Effector memory CD8-positive, alpha-beta T cell (primary cell): Measurements from ENCODE around the gene KTN1.

Experiments used
- ATAC-seq: fragments of 150-1000 bp; cut with Tn5 transposase; replicated peaks from 2 replicates; pipeline ENCODE4 v1.10.0; 2021; ENCODE audit warnings: mild to moderate bottlenecking, moderate library complexity
- DNase-seq, 3 experiments: peaks; one replicate each; pipeline ENCODE4 v3.0.0; 2021
- H3K27ac Mint-ChIP-seq, 2 donors: one replicate each; pipeline ENCODE4 v1.8.0; 2022; ENCODE audit warnings: mild to moderate bottlenecking in 2 of 2, mixed read lengths in 2 of 2, moderate library complexity in 2 of 2
- H3K27me3 Mint-ChIP-seq, 2 donors: one replicate each; pipeline ENCODE4 v1.8.0; 2022; ENCODE audit warnings: mixed read lengths in 2 of 2
- H3K36me3 Mint-ChIP-seq: one replicate; pipeline ENCODE4 v1.8.0; 2022; ENCODE audit warnings: mild to moderate bottlenecking, moderate library complexity, mixed read lengths; ENCODE audit not compliant: insufficient read depth
- H3K4me1 Mint-ChIP-seq, 2 donors: one replicate each; pipeline ENCODE4 v1.8.0; 2022; ENCODE audit warnings: low read depth in 2 of 2, mixed read lengths in 2 of 2
- H3K4me3 Mint-ChIP-seq, 2 donors: one replicate each; pipeline ENCODE4 v1.8.0; 2022; ENCODE audit warnings: mild to moderate bottlenecking in 2 of 2, mixed read lengths in 2 of 2, moderate library complexity in 2 of 2
- H3K9me3 Mint-ChIP-seq, 2 donors: one replicate each; pipeline ENCODE4 v1.8.0; 2022; ENCODE audit warnings: mixed read lengths in 2 of 2

KTN1 gene

GRCh38 chr14:55609681-55610080 is 29.7 kb downstream of the KTN1 start:
- Mint-ChIP-seq H3K27me3 (no peaks in the 10 kb centered on the region), H3K9me3 (no peaks in the 10 kb centered on the region), H3K36me3 (peaks cover 18% of the 10 kb centered on the region), H3K27ac (no peak overlapping the region), H3K4me1 (peaks cover 22 to 46% of the 10 kb centered on the region in 2 donors), H3K4me3 (no peak overlapping the region)
- ATAC-seq (no peak), DNase-seq (no peak)

GRCh38 chr14:55610713-55611370 is 30.8 kb downstream of the KTN1 start:
- no peak overlapping the region for H3K4me3 Mint-ChIP-seq
- ATAC-seq (no peak), DNase-seq (no peak)
- no peaks in the 10 kb centered on the region for H3K9me3 Mint-ChIP-seq
- H3K4me1 Mint-ChIP-seq: peaks cover 22 to 52% of the 10 kb centered on the region in 2 donors
- peaks cover 25% of the 10 kb centered on the region for H3K36me3 Mint-ChIP-seq
- no peak overlapping the region for H3K27ac Mint-ChIP-seq
- H3K27me3 Mint-ChIP-seq: no peaks in the 10 kb centered on the region

GRCh38 chr14:55611859-55612258 is 31.9 kb downstream of the KTN1 start:
- H3K27ac Mint-ChIP-seq: peak overlapping the region in 1 of 2 donors; percentile 26

GRCh38 chr14:55614304-55614703 is 34.3 kb downstream of the KTN1 start:
- Mint-ChIP-seq H3K27ac (no peak overlapping the region), H3K4me1 (peaks cover 15 to 43% of the 10 kb centered on the region in 2 donors), H3K27me3 (no peaks in the 10 kb centered on the region), H3K36me3 (peaks cover 48% of the 10 kb centered on the region), H3K4me3 (no peak overlapping the region), H3K9me3 (no peaks in the 10 kb centered on the region)
- no peak for ATAC-seq
- no peak for DNase-seq

More at GRCh38 chr14:55611859-55612258, 31.9 kb downstream of the KTN1 start:
- Mint-ChIP-seq H3K4me3 (no peak overlapping the region), H3K36me3 (peaks cover 36% of the 10 kb centered on the region), H3K9me3 (no peaks in the 10 kb centered on the region), H3K27me3 (no peaks in the 10 kb centered on the region), H3K4me1 (peaks cover 22 to 57% of the 10 kb centered on the region in 2 donors)
- no peak for DNase-seq
- no peak for ATAC-seq

- Mint-ChIP-seq H3K36me3 (peaks cover 67% of the 10 kb centered on the region), H3K9me3 (peaks cover 0 to 5% of the 10 kb centered on the region in 2 donors), H3K4me1 (peaks cover 4 to 31% of the 10 kb centered on the region in 2 donors), H3K4me3 (no peak overlapping the region), H3K27ac (no peak overlapping the region), H3K27me3 (no peaks in the 10 kb centered on the region)
- ATAC-seq (no peak), DNase-seq (no peak)
These were observed 40.3 kb downstream of the KTN1 start for GRCh38 chr14:55620277-55620676.

- peaks cover 0 to 5% of the 10 kb centered on the region in 2 donors for H3K9me3 Mint-ChIP-seq
- H3K4me1 Mint-ChIP-seq: peaks cover 4 to 25% of the 10 kb centered on the region in 2 donors
- DNase-seq (no peak), ATAC-seq (no peak)
- peaks cover 62% of the 10 kb centered on the region for H3K36me3 Mint-ChIP-seq
- H3K27ac Mint-ChIP-seq: no peak overlapping the region
- no peaks in the 10 kb centered on the region for H3K27me3 Mint-ChIP-seq
- H3K4me3 Mint-ChIP-seq: no peak overlapping the region
These were observed 41.0 kb downstream of the KTN1 start for GRCh38 chr14:55620981-55621380.

GRCh38 chr14:55621391-55621790 is 41.4 kb downstream of the KTN1 start:
- H3K27ac Mint-ChIP-seq: no peak overlapping the region
- ATAC-seq (no peak), DNase-seq (no peak)
- H3K9me3 Mint-ChIP-seq: peaks cover 0 to 5% of the 10 kb centered on the region in 2 donors
- peaks cover 4 to 24% of the 10 kb centered on the region in 2 donors for H3K4me1 Mint-ChIP-seq
- peaks cover 61% of the 10 kb centered on the region for H3K36me3 Mint-ChIP-seq
- no peaks in the 10 kb centered on the region for H3K27me3 Mint-ChIP-seq
- H3K4me3 Mint-ChIP-seq: no peak overlapping the region

GRCh38 chr14:55624913-55625312 is 44.9 kb downstream of the KTN1 start:
- Mint-ChIP-seq H3K27ac (no peak overlapping the region), H3K36me3 (peaks cover 59% of the 10 kb centered on the region), H3K9me3 (peaks cover 0 to 5% of the 10 kb centered on the region in 2 donors), H3K4me1 (peaks cover 5 to 31% of the 10 kb centered on the region in 2 donors), H3K4me3 (no peak overlapping the region), H3K27me3 (no peaks in the 10 kb centered on the region)
- ATAC-seq: no peak
- DNase-seq: no peak

GRCh38 chr14:55625481-55625880 is 45.5 kb downstream of the KTN1 start:
- H3K36me3 Mint-ChIP-seq: peaks cover 55% of the 10 kb centered on the region

GRCh38 chr14:55626131-55626530 is 46.1 kb downstream of the KTN1 start:
- H3K27me3 Mint-ChIP-seq: no peaks in the 10 kb centered on the region
- no peak overlapping the region for H3K4me3 Mint-ChIP-seq
- H3K9me3 Mint-ChIP-seq: no peaks in the 10 kb centered on the region
- peak overlapping the region in 1 of 2 donors; percentile 55 for H3K27ac Mint-ChIP-seq
- no peak for ATAC-seq
- peaks cover 6 to 35% of the 10 kb centered on the region in 2 donors for H3K4me1 Mint-ChIP-seq
- H3K36me3 Mint-ChIP-seq: peaks cover 54% of the 10 kb centered on the region
- no peak for DNase-seq

More at GRCh38 chr14:55625481-55625880, 45.5 kb downstream of the KTN1 start:
- H3K9me3 Mint-ChIP-seq: peaks cover 0 to 2% of the 10 kb centered on the region in 2 donors
- H3K4me1 Mint-ChIP-seq: peaks cover 6 to 37% of the 10 kb centered on the region in 2 donors
- H3K27me3 Mint-ChIP-seq: no peaks in the 10 kb centered on the region
- no peak for DNase-seq
- no peak for ATAC-seq
- H3K4me3 Mint-ChIP-seq: no peak overlapping the region
- peak overlapping the region in 1 of 2 donors; percentile 63 for H3K27ac Mint-ChIP-seq

- no peaks in the 10 kb centered on the region for H3K27me3 Mint-ChIP-seq
- peaks cover 50% of the 10 kb centered on the region for H3K36me3 Mint-ChIP-seq
- H3K9me3 Mint-ChIP-seq: no peaks in the 10 kb centered on the region
- no peak for DNase-seq
- ATAC-seq: no peak
- H3K27ac Mint-ChIP-seq: no peak overlapping the region
- H3K4me3 Mint-ChIP-seq: no peak overlapping the region
- H3K4me1 Mint-ChIP-seq: peaks cover 6 to 25% of the 10 kb centered on the region in 2 donors
These were observed 48.4 kb downstream of the KTN1 start for GRCh38 chr14:55628426-55628825.

- Mint-ChIP-seq H3K36me3 (peaks cover 61% of the 10 kb centered on the region), H3K27me3 (no peaks in the 10 kb centered on the region), H3K4me3 (no peak overlapping the region), H3K27ac (peak overlapping the region in 1 of 2 donors; percentile 29), H3K9me3 (no peaks in the 10 kb centered on the region), H3K4me1 (peaks cover 1 to 4% of the 10 kb centered on the region in 2 donors)
- ATAC-seq (no peak), DNase-seq (no peak)
These were observed 58.7 kb downstream of the KTN1 start for GRCh38 chr14:55638665-55639064.

GRCh38 chr14:55641290-55641689 is 61.3 kb downstream of the KTN1 start:
- DNase-seq (no peak), ATAC-seq (no peak)
- Mint-ChIP-seq H3K27ac (no peak overlapping the region), H3K4me1 (peaks cover 3 to 14% of the 10 kb centered on the region in 2 donors), H3K9me3 (no peaks in the 10 kb centered on the region), H3K36me3 (peaks cover 48% of the 10 kb centered on the region), H3K4me3 (no peak overlapping the region), H3K27me3 (no peaks in the 10 kb centered on the region)

- no peak for DNase-seq
- no peak overlapping the region for H3K27ac Mint-ChIP-seq
- peaks cover 3 to 17% of the 10 kb centered on the region in 2 donors for H3K4me1 Mint-ChIP-seq
- H3K36me3 Mint-ChIP-seq: peaks cover 41% of the 10 kb centered on the region
- ATAC-seq: no peak
- H3K27me3 Mint-ChIP-seq: no peaks in the 10 kb centered on the region
- no peak overlapping the region for H3K4me3 Mint-ChIP-seq
- H3K9me3 Mint-ChIP-seq: no peaks in the 10 kb centered on the region
These were observed 61.9 kb downstream of the KTN1 start for GRCh38 chr14:55641954-55642353.
